Omental fat pad (tissue), 4 donors: ENCODE results near the gene UBXN11. TPM values are rescaled to one million over a fixed set of nuclear protein-coding genes. Genes with fewer than 3 reads are reported as not detected.

Source experiments
- ATAC-seq: fragments of 150-250 bp; one replicate; pipeline ENCODE4 v1.9.1; 2016; ENCODE audit warnings: mild to moderate bottlenecking, moderate library complexity; ENCODE audit not compliant: low FRiP score
- DNase-seq: peaks from one replicate; pipeline ENCODE4 v3.0.0-alpha.2; 2019; ENCODE audit warnings: low spot score
- CTCF ChIP-seq, 3 donors: fragments of 450-650 bp; IDR thresholded peaks; one replicate each; pipeline ENCODE4 v1.5.1; 2016 to 2017; ENCODE audit warnings: antibody characterized with exemption in 3 of 3, mild to moderate bottlenecking in 3 of 3, moderate library complexity in 2 of 3
- total RNA-seq, 4 donors: library from RNA; depleted of rRNA; stranded (reverse); fragments of >200 nt; gene quantifications; one replicate each; pipeline ENCODE4 v1.1.0, GENCODE V29; 2016

UBXN11 gene
- total RNA-seq, 4 donors from 2014 or later, result 12.2 to 23.8 (median 17.7) TPM

- no peak for ATAC-seq
- DNase-seq, result no peak
- TF ChIP-seq CTCF (IDR thresholded peaks at IDR 0.05), result no peak
Observed at GRCh38 chr1:26302733-26303405, 3.6 kb downstream of the UBXN11 start.

GRCh38 chr1:26300578-26301275, 5.7 kb downstream of the UBXN11 start:
- DNase-seq (no peak), ATAC-seq (no peak)
- no peak for TF ChIP-seq CTCF (IDR thresholded peaks at IDR 0.05)

GRCh38 chr1:26297791-26298124, 8.7 kb downstream of the UBXN11 start:
- DNase-seq (no peak), ATAC-seq (no peak)
- no peak for TF ChIP-seq CTCF (IDR thresholded peaks at IDR 0.05)

DNA sequence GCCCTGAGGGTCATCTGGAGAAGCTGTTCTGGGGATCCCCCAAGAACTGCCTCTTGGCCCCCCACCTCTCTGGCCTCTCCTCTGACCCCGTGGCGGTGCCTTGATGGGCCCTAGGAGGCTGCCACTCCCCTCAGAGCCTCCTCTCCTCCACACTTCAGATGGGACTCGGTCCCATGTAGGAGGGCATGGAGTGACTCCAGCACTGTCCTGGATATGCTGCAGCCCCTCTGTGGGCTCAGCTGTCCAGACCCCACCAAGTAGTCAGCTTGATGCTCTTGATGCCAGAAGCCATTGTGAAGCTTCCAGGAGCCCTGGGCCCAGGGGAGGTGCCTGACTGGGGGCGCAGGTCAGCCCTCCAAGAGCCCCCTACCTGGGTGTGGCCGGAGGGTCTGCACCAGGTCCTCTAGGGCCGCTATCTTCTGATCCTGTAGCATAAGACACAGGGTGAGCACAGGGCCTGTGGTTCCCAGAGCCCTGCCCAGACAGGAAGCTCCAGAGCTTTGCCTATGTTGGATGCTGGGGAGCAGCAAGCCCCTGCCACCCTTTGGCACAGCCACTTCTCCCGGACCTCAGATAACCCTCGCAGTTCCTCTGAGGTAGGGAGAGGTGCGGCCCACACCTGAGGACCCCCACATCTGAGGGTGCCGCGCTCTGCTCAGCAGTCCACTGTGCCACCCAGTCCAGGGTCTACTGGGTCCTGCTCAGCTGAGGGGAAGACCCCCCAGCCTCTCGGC, 9.2 kb downstream of the UBXN11 start:
- ATAC-seq (no peak), DNase-seq (no peak)
- no peak for TF ChIP-seq CTCF (IDR thresholded peaks at IDR 0.05)

DNA sequence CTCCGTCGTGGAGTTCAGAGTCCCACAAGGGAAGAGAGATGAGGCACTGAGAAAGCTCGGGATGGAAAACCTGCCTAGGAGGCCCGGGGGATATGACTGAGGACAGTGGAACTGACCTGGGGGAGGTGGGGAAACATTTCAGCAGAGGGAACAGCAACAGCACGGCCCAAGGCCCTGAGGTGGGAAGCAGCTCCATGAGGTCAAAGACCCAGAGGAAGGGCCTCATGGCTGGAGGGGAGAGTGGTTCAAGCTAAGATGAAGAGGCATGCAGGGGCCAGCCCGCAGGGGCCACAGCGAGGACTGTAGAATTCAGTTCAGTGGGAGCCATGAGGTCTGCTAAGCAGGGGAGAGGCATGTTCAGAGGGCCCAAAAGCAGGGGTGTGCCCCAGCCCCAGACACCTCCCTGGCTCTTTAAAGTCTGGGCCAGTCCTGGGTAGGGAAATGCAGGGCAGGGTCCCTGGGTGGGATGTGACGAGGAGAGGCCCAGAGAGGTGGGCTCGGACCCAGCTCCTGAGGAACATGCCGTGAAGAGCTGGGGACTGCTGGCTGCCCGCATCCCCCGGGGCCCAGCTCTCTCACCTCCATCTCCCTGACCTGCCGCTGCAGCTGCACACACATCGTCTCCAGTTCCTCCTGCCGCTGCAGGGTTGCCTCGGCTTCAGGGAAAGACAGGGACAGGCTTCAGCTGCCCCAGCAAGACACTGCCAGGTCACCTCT, 9.9 kb downstream of the UBXN11 start:
- DNase-seq, result no peak
- TF ChIP-seq CTCF (IDR thresholded peaks at IDR 0.05), result no peak

GRCh38 chr1:26295194-26296138, 11.0 kb downstream of the UBXN11 start:
- ATAC-seq (no peak), DNase-seq (no peak)
- no peak for TF ChIP-seq CTCF (IDR thresholded peaks at IDR 0.05)

More for the DNA sequence above, 9.9 kb downstream of the UBXN11 start:
- ATAC-seq, result no peak
